GM21825 (cell line): ENCODE results near the gene OLR1.

Experiments
- ATAC-seq: cut with Tn5 transposase; IDR thresholded peaks from one replicate; pipeline ENCODE4 v1.9.1; 2021; ENCODE audit warnings: mild to moderate bottlenecking, moderate library complexity; ENCODE audit not compliant: unreplicated experiment

The OLR1 gene

GRCh38 chr12:10154145-10154496, 17.8 kb downstream of the OLR1 start:
- no peak for ATAC-seq

GRCh38 chr12:10153271-10154144, 18.4 kb downstream of the OLR1 start:
- no peak for ATAC-seq

GRCh38 chr12:10151621-10152020, 20.3 kb downstream of the OLR1 start:
- ATAC-seq: no peak

- ATAC-seq: no peak
These were observed 24.1 kb downstream of the OLR1 start for GRCh38 chr12:10147714-10148403.

- ATAC-seq: no peak
These were observed 28.8 kb downstream of the OLR1 start for GRCh38 chr12:10142976-10143589.

- ATAC-seq: no peak
These were observed 31.9 kb downstream of the OLR1 start for GRCh38 chr12:10140001-10140400.

GRCh38 chr12:10136637-10137205, 35.2 kb downstream of the OLR1 start:
- no peak for ATAC-seq

- no peak for ATAC-seq
These were observed 36.8 kb downstream of the OLR1 start for GRCh38 chr12:10135126-10135525.

GRCh38 chr12:10132850-10133370, 39.0 kb downstream of the OLR1 start:
- no peak for ATAC-seq

GRCh38 chr12:10131111-10131690, 40.7 kb downstream of the OLR1 start:
- ATAC-seq: no peak

- ATAC-seq: peak; percentile 90
These were observed 41.9 kb downstream of the OLR1 start, which contains the start of gene CLEC7A for GRCh38 chr12:10130042-10130441. Gene CLEC7A (minus strand): TSS chr12:10130199. CDS start chr12:10130082, 117 bp downstream.

GRCh38 chr12:10128687-10129086, 43.2 kb downstream of the OLR1 start:
- no peak for ATAC-seq

GRCh38 chr12:10126413-10126812, 45.5 kb downstream of the OLR1 start:
- ATAC-seq: no peak

- ATAC-seq: no peak
These were observed 49.2 kb downstream of the OLR1 start for GRCh38 chr12:10122689-10123088.

- ATAC-seq: no peak
These were observed 50.7 kb downstream of the OLR1 start for GRCh38 chr12:10121278-10121677.

GRCh38 chr12:10119066-10119465, 52.9 kb downstream of the OLR1 start:
- ATAC-seq: no peak

GRCh38 chr12:10115890-10116289, 56.0 kb downstream of the OLR1 start:
- no peak for ATAC-seq

- ATAC-seq: no peak
These were observed 56.6 kb downstream of the OLR1 start for GRCh38 chr12:10115311-10115710.

GRCh38 chr12:10113920-10114319, 58.0 kb downstream of the OLR1 start:
- ATAC-seq: no peak

- no peak for ATAC-seq
These were observed 58.9 kb downstream of the OLR1 start for GRCh38 chr12:10113075-10113474.

- ATAC-seq: no peak
These were observed 60.5 kb downstream of the OLR1 start for GRCh38 chr12:10111451-10111850.
